KBM-7 (cell line): ENCODE measurements around the gene SCGB1C1.
"Not testable (repeated sequence)": the region's sequence is repeated elsewhere in the genome, so short reads cannot be mapped to it uniquely, and the experiment has no call there.

ENCODE experiments used
- DNase-seq: peaks from one replicate; pipeline ENCODE4 v3.0.0-alpha.2; 2015
- in situ Hi-C: fragments of 300-500 bp; cut with MboI; formaldehyde crosslinking; loops from 2 replicates; pipeline ENCODE4 v1.14.3; 2020; ENCODE audit warnings: low sequenced_read_pairs, low pct_unique_long_range_greater_than_20kb, mixed read lengths

The SCGB1C1 gene

GRCh38 chr11:235997-236773 lies 43.3 kb downstream of the SCGB1C1 start, which contains the start of gene SIRT3:
SIRT3 (minus strand) TSS chr11:236342; CDS start chr11:236328, 14 bp downstream.
- in situ Hi-C loops: no loop called here
- DNase-seq: peak; percentile 69

GRCh38 chr11:236774-237767 lies 44.2 kb downstream of the SCGB1C1 start, which contains the start of gene PSMD13:
PSMD13 (plus strand) TSS chr11:236976; CDS start chr11:237050, 74 bp downstream.
- in situ Hi-C loops: no loop called here
- DNase-seq: peak; percentile 87

- DNase-seq, in situ Hi-C loops: not testable (repeated sequence)
Measured at GRCh38 chr11:238346-238745, 45.5 kb downstream of the SCGB1C1 start.

GRCh38 chr11:240315-240714 lies 47.4 kb downstream of the SCGB1C1 start:
- no peak for DNase-seq
- in situ Hi-C loops: no loop called here

- DNase-seq: no peak
- in situ Hi-C loops: no loop called here
Measured at GRCh38 chr11:241634-242033, 48.8 kb downstream of the SCGB1C1 start.
